Erythroblast (primary cell): ENCODE data around the gene ABCC4.

Source experiments
- GATA1 ChIP-seq: IDR thresholded peaks from 2 replicates; pipeline ENCODE4 v1.6.1; 2011; ENCODE audit warnings: low read depth, mild to moderate bottlenecking, control low read depth, low read length, moderate library complexity
- POLR2A ChIP-seq: IDR thresholded peaks from 2 replicates; pipeline ENCODE4 v1.6.1; 2011; ENCODE audit warnings: mild to moderate bottlenecking, low read length

GRCh38 chr13:94984958-94985357 is 316.3 kb downstream of the ABCC4 start:
- TF ChIP-seq POLR2A (no peak), GATA1 (no peak)
